ENCODE data around the gene ZNF750.
"Not testable (repeated sequence)": the region's sequence is repeated elsewhere in the genome, so short reads cannot be mapped to it uniquely, and the experiment has no call there.

ZNF750 gene

GRCh38 chr17:82790391-82790790 is 49.4 kb downstream of the ZNF750 start:
- no peak for DNase-seq

- no peak for DNase-seq
These were observed 50.0 kb downstream of the ZNF750 start for GRCh38 chr17:82789806-82790205.

GRCh38 chr17:82789051-82789592 is 50.7 kb downstream of the ZNF750 start:
- no peak for DNase-seq

- no peak for DNase-seq
These were observed 51.4 kb downstream of the ZNF750 start for GRCh38 chr17:82788206-82789001.

- no peak for DNase-seq
These were observed 52.6 kb downstream of the ZNF750 start for GRCh38 chr17:82787081-82787848.

- no peak for DNase-seq
These were observed 53.4 kb downstream of the ZNF750 start for GRCh38 chr17:82786427-82786826.

- not testable (repeated sequence) for DNase-seq
These were observed 54.2 kb downstream of the ZNF750 start for GRCh38 chr17:82785581-82785980.

- DNase-seq: no peak
These were observed 56.3 kb downstream of the ZNF750 start for GRCh38 chr17:82783498-82783897.

- DNase-seq: peak in 1 of 2 donors; percentile 29
These were observed 57.1 kb downstream of the ZNF750 start for GRCh38 chr17:82782657-82783207.

GRCh38 chr17:82781894-82782274 is 57.9 kb downstream of the ZNF750 start:
- peak; percentile 84 to 86 for DNase-seq

GRCh38 chr17:82780971-82781893 is 58.6 kb downstream of the ZNF750 start:
- DNase-seq: no peak

GRCh38 chr17:82780195-82780594 is 59.6 kb downstream of the ZNF750 start:
- DNase-seq: no peak

- DNase-seq: no peak
These were observed 60.3 kb downstream of the ZNF750 start for GRCh38 chr17:82779541-82779940.

Data from CD4-positive, alpha-beta T cell treated with Interleukin-1 beta for 1 hour (primary cell).